SK-N-SH (cell line): ENCODE data around the gene ZC3H10. TPM values are rescaled to one million over a fixed set of nuclear protein-coding genes. Genes with fewer than 3 reads are reported as not detected.

Source experiments
- CTCF ChIA-PET: fragments of 300-600, 350-600 bp; formaldehyde crosslinking; extraction: SDS; loops from one replicate; lab custom pipeline; 2021; lab: Yijun Ruan, JAX
- POLR2A ChIA-PET: fragments of 350-600 bp; sonication (Branson Sonifier 250); formaldehyde crosslinking; extraction: SDS; loops from one replicate; lab custom pipeline; 2020; ENCODE audit warnings: antibody characterized with exemption, inconsistent platforms; lab: Yijun Ruan, JAX
- DNase-seq: peaks from one replicate; pipeline ENCODE4 v3.0.0; 2012
- H2AFZ ChIP-seq: fragments of 200-600 bp; sonication (generic); 2 replicates; pipeline ENCODE4 v1.8.1; 2016; ENCODE audit warnings: antibody characterized with exemption, mild to moderate bottlenecking, low read depth
- H3F3A ChIP-seq: fragments of 200-600 bp; sonication (generic); replicated peaks from 2 replicates; pipeline ENCODE3; 2016; ENCODE audit warnings: antibody characterized with exemption, mild to moderate bottlenecking; ENCODE audit not compliant: insufficient read depth
- H3K27ac ChIP-seq, 2 experiments: fragments of 200-500 bp in 1 of 2; fragments of 200-600 bp in 1 of 2; sonication (Bioruptor generic) in 1 of 2; sonication (generic), shearing (Covaris generic) in 1 of 2; 2 replicates each; pipeline versions ENCODE4 v1.5.1 to v1.6.1; 2014 to 2016; ENCODE audit warnings: low read depth in 2 of 2, inconsistent platforms in 1 of 2, low read length in 1 of 2, mild to moderate bottlenecking in 1 of 2, mixed read lengths in 1 of 2
- H3K27me3 ChIP-seq: fragments of 200-600 bp; sonication (generic), shearing (Covaris generic); 2 replicates; pipeline ENCODE4 v1.6.1; 2016; ENCODE audit warnings: mixed run types; ENCODE audit not compliant: insufficient read depth
- H3K36me3 ChIP-seq, 2 experiments: fragments of 200-500 bp in 1 of 2; fragments of 200-600 bp in 1 of 2; sonication (Bioruptor generic) in 1 of 2; sonication (generic) in 1 of 2; replicated peaks in 1 of 2; 2 replicates each; pipeline versions ENCODE3 to v1.5.1; 2014 to 2016; ENCODE audit warnings: low read length in 1 of 2, mild to moderate bottlenecking in 1 of 2; ENCODE audit not compliant: insufficient read depth in 2 of 2, control insufficient read depth in 1 of 2
- H3K4me1 ChIP-seq, 2 experiments: fragments of 200-500 bp in 1 of 2; fragments of 200-600 bp in 1 of 2; sonication (Bioruptor generic) in 1 of 2; sonication (generic), shearing (Covaris generic) in 1 of 2; 2 replicates each; pipeline versions ENCODE4 v1.5.1 to v1.6.1; 2014 to 2016; ENCODE audit warnings: low read depth in 1 of 2, low read length in 1 of 2, mixed run types in 1 of 2; ENCODE audit not compliant: insufficient read depth in 2 of 2, control insufficient read depth in 1 of 2
- H3K4me2 ChIP-seq: fragments of 200-600 bp; sonication (generic), shearing (Covaris generic); 2 replicates; pipeline ENCODE4 v1.6.1; 2017; ENCODE audit warnings: mixed run types
- H3K4me3 ChIP-seq, 2 experiments: fragments of 200-500 bp in 1 of 2; fragments of 200-600 bp in 1 of 2; sonication (Bioruptor generic) in 1 of 2; sonication (generic), shearing (Covaris generic) in 1 of 2; 2 replicates each; pipeline versions ENCODE4 v1.5.1 to v1.8.1; 2014 to 2016; ENCODE audit warnings: low read depth in 2 of 2, inconsistent platforms in 1 of 2, low read length in 1 of 2, mild to moderate bottlenecking in 1 of 2, mixed read lengths in 1 of 2, moderate library complexity in 1 of 2
- H3K79me2 ChIP-seq: fragments of 200-600 bp; sonication (generic); 2 replicates; pipeline ENCODE4 v1.8.1; 2017; ENCODE audit warnings: mild to moderate bottlenecking; ENCODE audit not compliant: insufficient read depth
- H3K9ac ChIP-seq: fragments of 200-600 bp; sonication (generic); 2 replicates; pipeline ENCODE4 v1.6.1; 2017; ENCODE audit warnings: mixed run types
- H3K9me2 ChIP-seq: fragments of 200-600 bp; sonication (generic); 2 replicates; pipeline ENCODE4 v1.6.1; 2017; ENCODE audit warnings: mixed run types
- H3K9me3 ChIP-seq: fragments of 200-600 bp; sonication (generic); 2 replicates; pipeline ENCODE4 v1.6.1; 2017; ENCODE audit warnings: mixed run types, mild to moderate bottlenecking, moderate library complexity
- H4K20me1 ChIP-seq: fragments of 200-600 bp; sonication (generic); 2 replicates; pipeline ENCODE4 v1.6.1; 2017; ENCODE audit warnings: mild to moderate bottlenecking, mixed run types; ENCODE audit not compliant: insufficient read depth
- CHD2 ChIP-seq: fragments of 150-350 bp; IDR thresholded peaks from 2 replicates; pipeline ENCODE4 v1.6.1; 2018; ENCODE audit warnings: low read length; ENCODE audit not compliant: partially characterized antibody
- ELF1 ChIP-seq: IDR thresholded peaks from 2 replicates; pipeline ENCODE4 v1.4.0; 2012
- FOSL2 ChIP-seq: IDR thresholded peaks from 2 replicates; pipeline ENCODE4 v1.4.0; 2012; ENCODE audit warnings: low read depth, mild to moderate bottlenecking, moderate library complexity, borderline replicate concordance
- FOXJ3 ChIP-seq: sonication (generic); formaldehyde crosslinking; IDR thresholded peaks from 2 replicates; pipeline ENCODE4 v1.5.1; 2020; ENCODE audit warnings: mild to moderate bottlenecking, missing genetic modification reagents
- FOXM1 ChIP-seq: IDR thresholded peaks from 2 replicates; pipeline ENCODE4 v1.4.0; 2012; ENCODE audit warnings: low read depth, mild to moderate bottlenecking
- GATA2 ChIP-seq: sonication (generic); formaldehyde crosslinking; IDR thresholded peaks from 2 replicates; pipeline ENCODE4 v1.5.0; 2020; ENCODE audit warnings: mild to moderate bottlenecking, missing genetic modification reagents
- IRF3 ChIP-seq: fragments of 150-350 bp; IDR thresholded peaks from 2 replicates; pipeline ENCODE4 v1.6.1; 2016; ENCODE audit warnings: mild to moderate bottlenecking, low read depth, low read length
- JUND ChIP-seq: IDR thresholded peaks from 2 replicates; pipeline ENCODE4 v1.4.0; 2012
- MXI1 ChIP-seq: IDR thresholded peaks from 2 replicates; pipeline ENCODE4 v1.6.1; 2012; ENCODE audit warnings: mild to moderate bottlenecking, low read depth, low read length, improper control_type of control experiment
- NRF1 ChIP-seq: IDR thresholded peaks from 2 replicates; pipeline ENCODE4 v1.6.1; 2012; ENCODE audit warnings: low read depth, mild to moderate bottlenecking, low read length
- PBX3 ChIP-seq: IDR thresholded peaks from 2 replicates; pipeline ENCODE4; 2012
- RAD21 ChIP-seq: IDR thresholded peaks from 2 replicates; pipeline ENCODE4 v1.6.1; 2012; ENCODE audit warnings: mild to moderate bottlenecking, low read length
- RCOR1 ChIP-seq: fragments of 150-350 bp; IDR thresholded peaks from 2 replicates; pipeline ENCODE4 v1.6.1; 2017; ENCODE audit warnings: antibody characterized with exemption, low read length
- RXRA ChIP-seq: IDR thresholded peaks from 2 replicates; pipeline ENCODE4 v1.4.0; 2012; ENCODE audit warnings: low read depth, mild to moderate bottlenecking, borderline replicate concordance
- SMC3 ChIP-seq: IDR thresholded peaks from 2 replicates; pipeline ENCODE4 v1.6.1; 2012; ENCODE audit warnings: low read depth, low read length, improper control_type of control experiment
- TCF12 ChIP-seq: IDR thresholded peaks from 2 replicates; pipeline ENCODE4 v1.4.0; 2012
- TEAD4 ChIP-seq: IDR thresholded peaks from 2 replicates; pipeline ENCODE4 v1.4.0; 2012; ENCODE audit warnings: mild to moderate bottlenecking, borderline replicate concordance; ENCODE audit not compliant: insufficient read depth
- YY1 ChIP-seq: IDR thresholded peaks from 2 replicates; pipeline ENCODE4 v1.4.0; 2012; ENCODE audit warnings: low read depth, mild to moderate bottlenecking
- WGBS: methylation state at CpG from one replicate; pipeline ENCODE4 v1.1.6; 2017; ENCODE audit warnings: low lambda C conversion rate; 5-methylcytosine and 5-hydroxymethylcytosine counted together
- polyA plus RNA-seq, 3 experiments: library from polyadenylated mRNA; depleted of rRNA; stranded (reverse); fragments of >200 nt; gene quantifications; 2 replicates each; pipeline ENCODE4 v1.2.3, GENCODE V29; 2012
- TF ChIP-seq, protein P1 (sequence below): fragments of 150-350 bp; IDR thresholded peaks from 2 replicates; pipeline ENCODE4 v1.6.1; 2017; ENCODE audit warnings: antibody characterized with exemption, low read length, low read depth, borderline replicate concordance
- TF ChIP-seq, protein P2 (sequence below): IDR thresholded peaks from 2 replicates; pipeline ENCODE4 v1.6.1; 2012; ENCODE audit warnings: mild to moderate bottlenecking, low read depth, low read length, moderate library complexity

ZC3H10 gene
- polyA plus RNA-seq, 1 of the 3 experiments (the other 2 are of a cell fraction): 2.0 TPM

DNA sequence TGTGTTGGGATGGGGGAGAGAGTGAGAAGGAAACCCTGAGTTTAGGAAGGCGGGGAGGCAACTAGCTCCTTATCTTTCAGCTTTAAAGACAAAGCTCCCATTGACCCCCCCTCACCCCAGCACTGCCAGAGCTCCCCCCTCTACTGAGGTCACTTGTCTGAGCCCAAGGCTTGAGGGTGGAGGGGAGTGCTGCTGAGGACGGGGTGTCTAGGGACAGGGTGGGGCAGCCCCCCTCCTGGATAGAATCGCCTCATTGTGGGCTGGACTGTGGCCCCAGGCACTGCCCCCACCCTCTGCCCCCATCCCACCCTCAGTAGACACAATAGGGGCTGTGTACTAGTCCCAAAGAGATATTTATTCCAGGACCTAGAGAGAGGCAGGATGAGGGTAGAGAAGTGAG, 35.1 kb upstream of the ZC3H10 start:
- POLR2A ChIA-PET: interaction anchor here (1.0 kb wide), 1 partner anchor 21 kb away, joined by 3 read pairs; the partner anchor contains the start of gene PA2G4
- TF ChIP-seq NRF1 (no peak), FOSL2 (no peak), RAD21 (no peak), ELF1 (no peak), FOXJ3 (CRISPR knock-in tag) (no peak), TEAD4 (no peak), TCF12 (no peak), CHD2 (no peak), YY1 (no peak), RXRA (no peak), SMC3 (no peak), FOXM1 (no peak), IRF3 (no peak), GATA2 (no peak), JUND (no peak), MXI1 (no peak), RCOR1 (no peak), PBX3 (no peak)
- TF ChIP-seq, protein P1, sequence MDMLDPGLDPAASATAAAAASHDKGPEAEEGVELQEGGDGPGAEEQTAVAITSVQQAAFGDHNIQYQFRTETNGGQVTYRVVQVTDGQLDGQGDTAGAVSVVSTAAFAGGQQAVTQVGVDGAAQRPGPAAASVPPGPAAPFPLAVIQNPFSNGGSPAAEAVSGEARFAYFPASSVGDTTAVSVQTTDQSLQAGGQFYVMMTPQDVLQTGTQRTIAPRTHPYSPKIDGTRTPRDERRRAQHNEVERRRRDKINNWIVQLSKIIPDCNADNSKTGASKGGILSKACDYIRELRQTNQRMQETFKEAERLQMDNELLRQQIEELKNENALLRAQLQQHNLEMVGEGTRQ: no peak
- TF ChIP-seq, protein P2, sequence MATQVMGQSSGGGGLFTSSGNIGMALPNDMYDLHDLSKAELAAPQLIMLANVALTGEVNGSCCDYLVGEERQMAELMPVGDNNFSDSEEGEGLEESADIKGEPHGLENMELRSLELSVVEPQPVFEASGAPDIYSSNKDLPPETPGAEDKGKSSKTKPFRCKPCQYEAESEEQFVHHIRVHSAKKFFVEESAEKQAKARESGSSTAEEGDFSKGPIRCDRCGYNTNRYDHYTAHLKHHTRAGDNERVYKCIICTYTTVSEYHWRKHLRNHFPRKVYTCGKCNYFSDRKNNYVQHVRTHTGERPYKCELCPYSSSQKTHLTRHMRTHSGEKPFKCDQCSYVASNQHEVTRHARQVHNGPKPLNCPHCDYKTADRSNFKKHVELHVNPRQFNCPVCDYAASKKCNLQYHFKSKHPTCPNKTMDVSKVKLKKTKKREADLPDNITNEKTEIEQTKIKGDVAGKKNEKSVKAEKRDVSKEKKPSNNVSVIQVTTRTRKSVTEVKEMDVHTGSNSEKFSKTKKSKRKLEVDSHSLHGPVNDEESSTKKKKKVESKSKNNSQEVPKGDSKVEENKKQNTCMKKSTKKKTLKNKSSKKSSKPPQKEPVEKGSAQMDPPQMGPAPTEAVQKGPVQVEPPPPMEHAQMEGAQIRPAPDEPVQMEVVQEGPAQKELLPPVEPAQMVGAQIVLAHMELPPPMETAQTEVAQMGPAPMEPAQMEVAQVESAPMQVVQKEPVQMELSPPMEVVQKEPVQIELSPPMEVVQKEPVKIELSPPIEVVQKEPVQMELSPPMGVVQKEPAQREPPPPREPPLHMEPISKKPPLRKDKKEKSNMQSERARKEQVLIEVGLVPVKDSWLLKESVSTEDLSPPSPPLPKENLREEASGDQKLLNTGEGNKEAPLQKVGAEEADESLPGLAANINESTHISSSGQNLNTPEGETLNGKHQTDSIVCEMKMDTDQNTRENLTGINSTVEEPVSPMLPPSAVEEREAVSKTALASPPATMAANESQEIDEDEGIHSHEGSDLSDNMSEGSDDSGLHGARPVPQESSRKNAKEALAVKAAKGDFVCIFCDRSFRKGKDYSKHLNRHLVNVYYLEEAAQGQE: no peak
- CTCF ChIA-PET: no interaction called here

More for the DNA sequence above, 35.1 kb upstream of the ZC3H10 start:
- H3K4me1 ChIP-seq: peaks cover 0 to 6% of the 10 kb centered on the region in 2 experiments; a peak in 1 of 4 replicates
- no peaks in the 10 kb centered on the region for H3K9me2 ChIP-seq
- no peaks in the 10 kb centered on the region for H3K36me3 ChIP-seq
- no peak overlapping the region for H3K27ac ChIP-seq
- H3K9ac ChIP-seq: no peak overlapping the region
- no peak overlapping the region for H2AFZ ChIP-seq
- no peak overlapping the region for H3K4me3 ChIP-seq
- no peaks in the 10 kb centered on the region for H3K9me3 ChIP-seq
- H3K27me3 ChIP-seq: no peaks in the 10 kb centered on the region
- H3K79me2 ChIP-seq: no peaks in the 10 kb centered on the region
- 60% methylated on average over 3 of the region's 3 CpGs for WGBS
- H3K4me2 ChIP-seq: no peak overlapping the region
- peaks cover 12% of the 10 kb centered on the region for H3F3A ChIP-seq
- DNase-seq: no peak
- H4K20me1 ChIP-seq: no peaks in the 10 kb centered on the region
